Neural progenitor cell (in vitro differentiated cells): ENCODE data around the gene NOG. TPM values are rescaled to one million over a fixed set of nuclear protein-coding genes. Genes with fewer than 3 reads are reported as not detected.

Source experiments
- DNase-seq: peaks from one replicate; pipeline ENCODE4 v3.0.0-alpha.2; 2016; ENCODE audit warnings: low spot score
- H2AFZ ChIP-seq: fragments of 200-600 bp; sonication (generic); replicated peaks from 2 replicates; pipeline ENCODE4 v1.6.1; 2016; ENCODE audit warnings: antibody characterized with exemption
- H3F3A ChIP-seq: fragments of 200-600 bp; sonication (generic); 2 replicates; pipeline ENCODE4 v1.6.1; 2016; ENCODE audit warnings: antibody characterized with exemption, low read depth
- H3K27ac ChIP-seq: fragments of 200-600 bp; sonication (generic); 2 replicates; pipeline ENCODE4 v1.5.1; 2016; ENCODE audit warnings: mild to moderate bottlenecking
- H3K27me3 ChIP-seq: fragments of 200-600 bp; sonication (generic); 2 replicates; pipeline ENCODE4 v1.6.1; 2016; ENCODE audit warnings: mild to moderate bottlenecking, moderate library complexity
- H3K36me3 ChIP-seq: fragments of 200-600 bp; sonication (generic); 2 replicates; pipeline ENCODE4 v1.5.1; 2016
- H3K4me1 ChIP-seq: fragments of 200-600 bp; sonication (generic); 2 replicates; pipeline ENCODE4 v1.6.1; 2016; ENCODE audit warnings: mixed run types
- H3K4me2 ChIP-seq: fragments of 200-600 bp; sonication (generic); 2 replicates; pipeline ENCODE4 v1.6.1; 2016
- H3K4me3 ChIP-seq: fragments of 200-600 bp; sonication (generic); 2 replicates; pipeline ENCODE4 v1.5.1; 2016
- H3K79me2 ChIP-seq: fragments of 200-600 bp; sonication (generic); 2 replicates; pipeline ENCODE4 v1.6.1; 2016; ENCODE audit warnings: low read depth
- H3K9ac ChIP-seq: fragments of 200-600 bp; sonication (generic); 2 replicates; pipeline ENCODE4 v1.6.1; 2016
- H3K9me3 ChIP-seq: fragments of 200-600 bp; sonication (generic); 2 replicates; pipeline ENCODE4 v1.5.1; 2016; ENCODE audit warnings: low read depth
- H4K20me1 ChIP-seq: fragments of 200-600 bp; sonication (generic); 2 replicates; pipeline ENCODE4 v1.6.1; 2016; ENCODE audit warnings: low read depth
- H3K27ac Mint-ChIP-seq: 3 replicates; pipeline ENCODE4 v1.8.0; 2021; ENCODE audit warnings: mixed read lengths
- H3K27me3 Mint-ChIP-seq: 2 replicates; pipeline ENCODE4 v1.8.0; 2022; ENCODE audit warnings: low read depth, mild to moderate bottlenecking, inconsistent platforms, moderate library complexity, mixed read lengths; ENCODE audit not compliant: insufficient read depth
- H3K36me3 Mint-ChIP-seq: 3 replicates; pipeline ENCODE4 v1.8.0; 2021; ENCODE audit warnings: mixed read lengths
- H3K4me1 Mint-ChIP-seq: 3 replicates; pipeline ENCODE4 v1.8.0; 2021; ENCODE audit warnings: mixed read lengths
- H3K4me3 Mint-ChIP-seq: 3 replicates; pipeline ENCODE4 v1.8.0; 2021; ENCODE audit warnings: mild to moderate bottlenecking, moderate library complexity, mixed read lengths
- H3K9me3 Mint-ChIP-seq: 3 replicates; pipeline ENCODE4 v1.8.0; 2020; ENCODE audit warnings: mixed read lengths
- EZH2 ChIP-seq: fragments of 200-600 bp; sonication (generic); IDR thresholded peaks from 2 replicates; pipeline ENCODE4 v1.6.1; 2017; ENCODE audit warnings: antibody characterized with exemption, mild to moderate bottlenecking, moderate library complexity
- EZH2phosphoT487 ChIP-seq: fragments of 200-600 bp; sonication (generic); IDR thresholded peaks from 2 replicates; pipeline ENCODE4 v1.6.1; 2017; ENCODE audit warnings: antibody characterized with exemption
- total RNA-seq: library from RNA; depleted of rRNA; stranded (reverse); fragments of >200 nt; gene quantifications from 2 replicates; pipeline ENCODE4 v1.2.3, GENCODE V29; 2015; ENCODE audit warnings: low replicate concordance
- TF ChIP-seq, protein P1 (sequence below): fragments of 200-600 bp; sonication (generic); IDR thresholded peaks from 2 replicates; pipeline ENCODE4 v1.5.1; 2017; ENCODE audit warnings: antibody characterized with exemption, mild to moderate bottlenecking

Gene NOG
- total RNA-seq, 1 donor from 2014 or later: 0.34 TPM

DNA sequence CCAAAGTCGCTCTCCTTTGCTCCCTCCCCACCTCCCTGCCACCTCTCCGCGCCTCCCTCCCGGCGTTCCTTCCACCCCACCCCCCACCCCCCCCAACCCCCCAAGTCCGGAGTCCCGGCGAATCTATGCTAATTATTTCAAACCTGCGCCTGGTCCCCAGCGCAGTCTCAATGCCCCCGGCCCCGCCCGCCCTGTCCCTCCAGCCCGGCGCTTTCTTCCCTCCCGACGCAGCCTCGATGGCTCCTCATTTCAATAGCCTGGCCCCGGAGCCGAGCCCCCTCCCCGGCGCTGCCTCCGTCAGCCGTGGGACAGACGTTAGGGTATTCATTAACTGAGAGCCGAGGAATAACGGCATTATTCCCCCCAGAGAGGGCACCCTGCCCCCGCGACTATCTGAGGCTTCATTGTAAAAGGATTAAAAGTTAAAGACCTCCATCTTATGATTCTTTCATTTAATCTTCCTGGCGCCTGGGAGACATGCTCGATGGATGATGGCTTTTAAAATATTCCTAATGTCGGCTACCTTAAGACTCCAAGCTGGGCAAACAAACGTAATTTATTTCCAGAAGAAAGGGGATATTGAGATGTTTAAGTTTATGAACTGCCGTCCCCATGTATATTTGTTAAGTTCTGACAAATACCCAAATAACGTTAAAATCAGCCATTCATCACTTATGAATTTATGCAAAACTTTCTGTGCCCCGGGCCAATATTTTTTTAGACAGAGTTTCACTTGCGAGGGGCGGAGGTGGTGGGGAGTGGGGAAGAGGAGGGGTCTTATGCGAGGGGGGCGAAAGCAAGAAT is 3.4 kb downstream of the NOG start:
- peak; percentile 67 for DNase-seq
- peaks cover 30% of the 10 kb centered on the region for H3K4me1 ChIP-seq
- H3K4me3 ChIP-seq: peak overlapping the region; percentile 63
- H4K20me1 ChIP-seq: peaks cover 19% of the 10 kb centered on the region
- peaks cover 37% of the 10 kb centered on the region for H3K4me1 Mint-ChIP-seq
- peaks cover 49% of the 10 kb centered on the region for H3F3A ChIP-seq
- H3K27ac Mint-ChIP-seq: peak overlapping the region; percentile 95
- peaks cover 70% of the 10 kb centered on the region for H3K27me3 ChIP-seq
- H3K9me3 Mint-ChIP-seq: no peaks in the 10 kb centered on the region
- peak overlapping the region; percentile 95 for H3K4me2 ChIP-seq
- peaks cover 8% of the 10 kb centered on the region for H3K27me3 Mint-ChIP-seq
- peak overlapping the region; percentile 64 for H2AFZ ChIP-seq
- H3K9ac ChIP-seq: no peak overlapping the region
- H3K27ac ChIP-seq: no peak overlapping the region
- no peak for TF ChIP-seq EZH2
- TF ChIP-seq EZH2phosphoT487: peak; percentile 74
- TF ChIP-seq, protein P1, sequence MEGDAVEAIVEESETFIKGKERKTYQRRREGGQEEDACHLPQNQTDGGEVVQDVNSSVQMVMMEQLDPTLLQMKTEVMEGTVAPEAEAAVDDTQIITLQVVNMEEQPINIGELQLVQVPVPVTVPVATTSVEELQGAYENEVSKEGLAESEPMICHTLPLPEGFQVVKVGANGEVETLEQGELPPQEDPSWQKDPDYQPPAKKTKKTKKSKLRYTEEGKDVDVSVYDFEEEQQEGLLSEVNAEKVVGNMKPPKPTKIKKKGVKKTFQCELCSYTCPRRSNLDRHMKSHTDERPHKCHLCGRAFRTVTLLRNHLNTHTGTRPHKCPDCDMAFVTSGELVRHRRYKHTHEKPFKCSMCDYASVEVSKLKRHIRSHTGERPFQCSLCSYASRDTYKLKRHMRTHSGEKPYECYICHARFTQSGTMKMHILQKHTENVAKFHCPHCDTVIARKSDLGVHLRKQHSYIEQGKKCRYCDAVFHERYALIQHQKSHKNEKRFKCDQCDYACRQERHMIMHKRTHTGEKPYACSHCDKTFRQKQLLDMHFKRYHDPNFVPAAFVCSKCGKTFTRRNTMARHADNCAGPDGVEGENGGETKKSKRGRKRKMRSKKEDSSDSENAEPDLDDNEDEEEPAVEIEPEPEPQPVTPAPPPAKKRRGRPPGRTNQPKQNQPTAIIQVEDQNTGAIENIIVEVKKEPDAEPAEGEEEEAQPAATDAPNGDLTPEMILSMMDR: no peak
- no peaks in the 10 kb centered on the region for H3K9me3 ChIP-seq
- H3K36me3 Mint-ChIP-seq: no peaks in the 10 kb centered on the region
- no peaks in the 10 kb centered on the region for H3K36me3 ChIP-seq
- no peaks in the 10 kb centered on the region for H3K79me2 ChIP-seq
- peak overlapping the region; percentile 92 for H3K4me3 Mint-ChIP-seq

DNA sequence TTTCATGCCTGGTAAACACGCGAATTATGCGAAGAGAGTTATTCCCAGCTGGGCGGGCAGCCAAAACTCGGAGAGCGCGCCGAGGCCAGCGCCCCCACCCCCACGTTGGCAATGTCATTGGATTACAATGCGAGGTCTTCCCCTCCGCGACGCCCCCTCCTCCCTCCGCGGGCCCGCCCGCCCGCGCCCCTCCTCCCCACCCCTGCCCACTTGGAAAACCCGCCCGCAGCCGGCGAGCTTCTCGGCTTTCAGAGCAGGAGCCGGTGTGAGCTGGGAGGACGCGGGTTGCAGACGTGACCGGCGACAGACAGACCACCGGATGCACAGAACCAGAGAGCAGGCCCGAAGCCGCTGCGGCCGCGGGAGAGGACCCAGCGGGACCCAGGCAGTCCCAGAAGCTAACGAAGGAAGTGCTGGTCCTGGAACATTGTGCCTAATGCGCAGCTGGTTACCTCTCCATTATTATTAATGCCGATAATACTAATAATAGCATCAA is 4.0 kb downstream of the NOG start:
- Histone ChIP-seq H3K9ac (no peak overlapping the region), H3F3A (peaks cover 49% of the 10 kb centered on the region), H3K4me3 (peak overlapping the region; percentile 63), H3K4me1 (peaks cover 30% of the 10 kb centered on the region), H3K36me3 (no peaks in the 10 kb centered on the region), H2AFZ (peak overlapping the region; percentile 64), H3K27me3 (peaks cover 65% of the 10 kb centered on the region), H4K20me1 (peaks cover 19% of the 10 kb centered on the region), H3K4me2 (peak overlapping the region; percentile 95), H3K79me2 (no peaks in the 10 kb centered on the region), H3K27ac (no peak overlapping the region), H3K9me3 (no peaks in the 10 kb centered on the region)
- no peak overlapping the region for H3K27ac Mint-ChIP-seq
- TF ChIP-seq EZH2 (no peak), EZH2phosphoT487 (peak; percentile 71)
- peaks cover 40% of the 10 kb centered on the region for H3K4me1 Mint-ChIP-seq
- H3K9me3 Mint-ChIP-seq: no peaks in the 10 kb centered on the region
- no peaks in the 10 kb centered on the region for H3K36me3 Mint-ChIP-seq
- peak; percentile 81 for DNase-seq
- H3K27me3 Mint-ChIP-seq: peaks cover 8% of the 10 kb centered on the region
- peak overlapping the region; percentile 86 for H3K4me3 Mint-ChIP-seq

DNA sequence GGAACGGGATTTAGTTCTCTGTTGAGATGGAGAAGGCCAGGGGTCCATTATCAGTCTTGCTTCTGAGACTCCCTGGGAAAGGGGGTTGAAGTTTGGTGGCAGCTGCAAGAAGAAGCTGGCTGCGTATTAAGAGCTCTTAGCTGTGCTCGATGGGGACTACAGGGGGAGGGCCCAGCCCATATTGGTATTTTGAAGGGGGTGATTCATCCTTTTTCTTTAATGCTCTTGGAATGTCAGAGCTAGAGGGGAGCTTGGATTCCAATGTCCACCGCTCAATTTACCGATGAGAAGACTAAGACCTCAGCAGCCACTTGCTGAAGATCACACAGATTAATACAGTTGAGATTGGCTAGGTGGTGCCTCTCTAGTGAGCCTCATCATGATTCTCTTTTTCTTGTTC is 5.0 kb downstream of the NOG start:
- peaks cover 47% of the 10 kb centered on the region for H3F3A ChIP-seq
- H3K36me3 Mint-ChIP-seq: no peaks in the 10 kb centered on the region
- peaks cover 65% of the 10 kb centered on the region for H3K27me3 ChIP-seq
- peaks cover 11% of the 10 kb centered on the region for H3K27me3 Mint-ChIP-seq
- H3K4me1 Mint-ChIP-seq: peaks cover 47% of the 10 kb centered on the region
- H3K9me3 ChIP-seq: no peaks in the 10 kb centered on the region
- H4K20me1 ChIP-seq: peaks cover 19% of the 10 kb centered on the region
- no peaks in the 10 kb centered on the region for H3K36me3 ChIP-seq
- H3K4me3 ChIP-seq: no peak overlapping the region
- H3K27ac Mint-ChIP-seq: peak overlapping the region; percentile 94
- no peaks in the 10 kb centered on the region for H3K9me3 Mint-ChIP-seq
- H3K27ac ChIP-seq: no peak overlapping the region
- no peak overlapping the region for H3K4me2 ChIP-seq
- H3K4me1 ChIP-seq: peaks cover 30% of the 10 kb centered on the region
- peak overlapping the region; percentile 86 for H3K4me3 Mint-ChIP-seq
- H2AFZ ChIP-seq: no peak overlapping the region
- TF ChIP-seq EZH2phosphoT487 (no peak), EZH2 (no peak)
- TF ChIP-seq, protein P1: no peak
- no peaks in the 10 kb centered on the region for H3K79me2 ChIP-seq
- no peak overlapping the region for H3K9ac ChIP-seq
- DNase-seq: no peak

DNA sequence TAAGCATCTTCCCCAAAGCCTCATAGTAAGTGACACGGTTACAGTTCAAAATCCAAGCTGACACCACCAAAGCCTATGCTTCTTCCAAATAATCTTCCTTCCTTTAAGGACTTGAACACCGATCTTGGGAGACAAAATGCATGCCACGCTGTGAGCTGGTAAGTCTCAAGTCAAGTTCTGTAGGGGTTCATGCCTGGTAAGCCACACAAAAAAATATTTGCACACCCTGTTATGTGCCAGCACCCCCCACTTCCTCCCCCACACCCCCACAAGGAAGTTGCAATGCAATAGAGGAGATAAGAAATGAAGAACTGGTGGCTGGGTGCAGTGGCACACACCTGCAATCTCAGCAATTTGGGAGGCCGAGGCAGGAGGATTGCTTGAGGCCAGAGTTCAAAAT is 5.6 kb downstream of the NOG start:
- H3K9ac ChIP-seq: no peak overlapping the region
- no peak overlapping the region for H3K4me2 ChIP-seq
- DNase-seq: no peak
- H3K4me1 ChIP-seq: peaks cover 30% of the 10 kb centered on the region
- peaks cover 19% of the 10 kb centered on the region for H4K20me1 ChIP-seq
- H3K36me3 ChIP-seq: no peaks in the 10 kb centered on the region
- peaks cover 41% of the 10 kb centered on the region for H3F3A ChIP-seq
- Mint-ChIP-seq H3K9me3 (no peaks in the 10 kb centered on the region), H3K36me3 (no peaks in the 10 kb centered on the region), H3K4me3 (peak overlapping the region; percentile 39), H3K27me3 (peaks cover 12% of the 10 kb centered on the region), H3K4me1 (peaks cover 51% of the 10 kb centered on the region), H3K27ac (no peak overlapping the region)
- no peak overlapping the region for H2AFZ ChIP-seq
- peaks cover 65% of the 10 kb centered on the region for H3K27me3 ChIP-seq
- no peaks in the 10 kb centered on the region for H3K79me2 ChIP-seq
- no peaks in the 10 kb centered on the region for H3K9me3 ChIP-seq
- no peak overlapping the region for H3K27ac ChIP-seq
- H3K4me3 ChIP-seq: no peak overlapping the region
- TF ChIP-seq, protein P1: no peak
- no peak for TF ChIP-seq EZH2phosphoT487
- no peak for TF ChIP-seq EZH2
